ENCODE data around the gene TATDN2. TPM values are rescaled to one million over a fixed set of nuclear protein-coding genes. Genes with fewer than 3 reads are reported as not detected.

The TATDN2 gene
- total and polyA plus RNA-seq, 2 donors (not counting 3 experiments of a cell fraction or from before 2014, with no cell fraction given), result 10.7 to 26.8 TPM

DNA sequence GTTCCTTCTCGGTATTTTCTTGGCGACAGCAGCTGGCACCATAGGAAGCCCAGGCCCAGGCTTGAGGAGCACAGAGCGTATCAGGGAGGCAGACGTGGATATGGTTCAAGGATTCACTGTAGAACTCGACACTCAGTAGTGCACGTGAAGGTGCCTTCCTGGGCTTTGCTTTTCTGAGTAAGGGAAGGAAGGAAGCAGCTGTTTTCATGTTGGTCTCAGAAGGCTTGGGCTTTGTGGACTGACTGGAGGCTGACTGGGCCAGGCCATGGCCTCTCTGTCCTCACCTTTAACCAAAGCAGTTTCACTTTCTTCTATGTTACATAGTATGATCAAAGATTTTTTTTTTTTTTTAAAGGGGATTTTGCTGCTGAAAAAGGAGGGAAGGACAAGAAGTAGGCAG, 51.4 kb downstream of the TATDN2 start:
- dilution Hi-C loops (cut with MboI; ENCODE audit: extremely low pct_ligation_motif_present, low sequenced_read_pairs), result no loop called here

GRCh38 chr3:10300087-10300486, 51.8 kb downstream of the TATDN2 start:
- no peaks in the 10 kb centered on the region for H3K9me1 ChIP-seq (replicated peaks; ENCODE audit: control insufficient read depth, extremely low read depth, insufficient read depth, low read length)
- no TSS peak for BruUV-seq (replicated peaks)
- no peaks in the 10 kb centered on the region for H3K79me2 ChIP-seq (ENCODE audit: control insufficient read depth, insufficient read depth, low read length)
- DNase-seq (ENCODE audit: low read depth, low spot score) (no peak), FAIRE-seq (no peak)
- peaks cover 28 to 48% of the 10 kb centered on the region in 2 experiments for H3K36me3 ChIP-seq (ENCODE audit: control insufficient read depth in 2 of 2, extremely low read depth in 1 of 2, insufficient read depth in 2 of 2, low read length in 2 of 2)
- ChIA-PET CTCF (interaction anchor here (0.9 to 1.0 kb wide), 2 partner anchors 10 to 13 kb away, joined by 3 read pairs; no protein-coding TSS in a partner anchor), POLR2A (no interaction called here)
- H3K27ac ChIP-seq (ENCODE audit: insufficient read depth, low read depth, low read length), result no peak overlapping the region
- H3K27me3 ChIP-seq (ENCODE audit: control insufficient read depth in 2 of 2, insufficient read depth in 2 of 2, low read length in 2 of 2), result no peaks in the 10 kb centered on the region
- intact Hi-C loops (cut with micrococcal nuclease), result no loop called here
- no peaks in the 10 kb centered on the region for H3K9me3 ChIP-seq (replicated peaks; ENCODE audit: control insufficient read depth, insufficient read depth, low read length)
- no peak overlapping the region for H2AFZ ChIP-seq (ENCODE audit: low read depth, low read length)
- TF ChIP-seq, protein P1, sequence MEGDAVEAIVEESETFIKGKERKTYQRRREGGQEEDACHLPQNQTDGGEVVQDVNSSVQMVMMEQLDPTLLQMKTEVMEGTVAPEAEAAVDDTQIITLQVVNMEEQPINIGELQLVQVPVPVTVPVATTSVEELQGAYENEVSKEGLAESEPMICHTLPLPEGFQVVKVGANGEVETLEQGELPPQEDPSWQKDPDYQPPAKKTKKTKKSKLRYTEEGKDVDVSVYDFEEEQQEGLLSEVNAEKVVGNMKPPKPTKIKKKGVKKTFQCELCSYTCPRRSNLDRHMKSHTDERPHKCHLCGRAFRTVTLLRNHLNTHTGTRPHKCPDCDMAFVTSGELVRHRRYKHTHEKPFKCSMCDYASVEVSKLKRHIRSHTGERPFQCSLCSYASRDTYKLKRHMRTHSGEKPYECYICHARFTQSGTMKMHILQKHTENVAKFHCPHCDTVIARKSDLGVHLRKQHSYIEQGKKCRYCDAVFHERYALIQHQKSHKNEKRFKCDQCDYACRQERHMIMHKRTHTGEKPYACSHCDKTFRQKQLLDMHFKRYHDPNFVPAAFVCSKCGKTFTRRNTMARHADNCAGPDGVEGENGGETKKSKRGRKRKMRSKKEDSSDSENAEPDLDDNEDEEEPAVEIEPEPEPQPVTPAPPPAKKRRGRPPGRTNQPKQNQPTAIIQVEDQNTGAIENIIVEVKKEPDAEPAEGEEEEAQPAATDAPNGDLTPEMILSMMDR (IDR thresholded peaks at IDR 0.05; ENCODE audit: extremely low read depth in 1 of 2, insufficient read depth in 1 of 2, low read depth in 1 of 2, low read length in 2 of 2), result no peak
- no peak for TF ChIP-seq POLR2A (IDR thresholded peaks at IDR 0.05; ENCODE audit: low read depth, low read length)
- no peak for TF ChIP-seq POLR2AphosphoS5 (IDR thresholded peaks at IDR 0.05; ENCODE audit: insufficient read depth, low read depth, low read length)
- TF ChIP-seq EZH2 (IDR thresholded peaks at IDR 0.05; ENCODE audit: borderline replicate concordance, low read depth, low read length, severe bottlenecking), result no peak
- no peak for TF ChIP-seq MYC (IDR thresholded peaks at IDR 0.05; ENCODE audit: low read depth, low read length)
- TF ChIP-seq MAX (IDR thresholded peaks at IDR 0.05; ENCODE audit: insufficient read depth, insufficient read length), result no peak
- no peak for TF ChIP-seq FOS (IDR thresholded peaks at IDR 0.05; ENCODE audit: borderline replicate concordance, insufficient read depth, low read length)
- no peak for TF ChIP-seq JUN (IDR thresholded peaks at IDR 0.05; ENCODE audit: borderline replicate concordance, insufficient read depth, insufficient read length, low read depth)
- no peak for TF ChIP-seq GATA2 (IDR thresholded peaks at IDR 0.05; ENCODE audit: insufficient read depth, insufficient read length, low read depth, low read length)
- peaks cover 3% of the 10 kb centered on the region for H3K4me1 ChIP-seq (ENCODE audit: control insufficient read depth, extremely low read depth, insufficient read depth, low read length)
- H3K4me2 ChIP-seq (ENCODE audit: insufficient read depth, low read length), result no peak overlapping the region
- dilution Hi-C loops (cut with MboI; ENCODE audit: extremely low pct_ligation_motif_present, low sequenced_read_pairs), result no loop called here
- no peak overlapping the region for H3K4me3 ChIP-seq (replicated peaks in 1 of 3; ENCODE audit: insufficient read depth in 1 of 3, low read depth in 1 of 3, low read length in 3 of 3)
- H4K20me1 ChIP-seq (replicated peaks; ENCODE audit: control insufficient read depth, extremely low read depth, insufficient read depth, low read length), result no peaks in the 10 kb centered on the region
- H3K9ac ChIP-seq (replicated peaks; ENCODE audit: extremely low read depth, insufficient read depth, low read length), result no peak overlapping the region

More for the DNA sequence above, 51.4 kb downstream of the TATDN2 start:
- intact Hi-C loops (cut with micrococcal nuclease), result no loop called here
- Histone ChIP-seq H3K9me3 (replicated peaks; ENCODE audit: control insufficient read depth, insufficient read depth, low read length) (no peaks in the 10 kb centered on the region), H3K9me1 (replicated peaks; ENCODE audit: control insufficient read depth, extremely low read depth, insufficient read depth, low read length) (no peaks in the 10 kb centered on the region), H3K36me3 (ENCODE audit: control insufficient read depth in 2 of 2, extremely low read depth in 1 of 2, insufficient read depth in 2 of 2, low read length in 2 of 2) (peaks cover 25 to 44% of the 10 kb centered on the region in 2 experiments), H3K4me3 (replicated peaks in 1 of 3; ENCODE audit: insufficient read depth in 1 of 3, low read depth in 1 of 3, low read length in 3 of 3) (no peak overlapping the region), H4K20me1 (replicated peaks; ENCODE audit: control insufficient read depth, extremely low read depth, insufficient read depth, low read length) (no peaks in the 10 kb centered on the region), H2AFZ (ENCODE audit: low read depth, low read length) (no peak overlapping the region), H3K27me3 (ENCODE audit: control insufficient read depth in 2 of 2, insufficient read depth in 2 of 2, low read length in 2 of 2) (no peaks in the 10 kb centered on the region), H3K9ac (replicated peaks; ENCODE audit: extremely low read depth, insufficient read depth, low read length) (no peak overlapping the region), H3K27ac (ENCODE audit: insufficient read depth, low read depth, low read length) (no peak overlapping the region), H3K4me1 (ENCODE audit: control insufficient read depth, extremely low read depth, insufficient read depth, low read length) (peaks cover 3% of the 10 kb centered on the region), H3K4me2 (ENCODE audit: insufficient read depth, low read length) (no peak overlapping the region), H3K79me2 (ENCODE audit: control insufficient read depth, insufficient read depth, low read length) (no peaks in the 10 kb centered on the region)
- BruUV-seq (replicated peaks), result no TSS peak
- ChIA-PET POLR2A (no interaction called here), CTCF (interaction anchor here (0.6 to 1.1 kb wide), 5 partner anchors 9 to 367 kb away, joined by 3 to 6 read pairs (median 3); no protein-coding TSS in a partner anchor)
- FAIRE-seq (peak; percentile 35), DNase-seq (ENCODE audit: low read depth, low spot score) (no peak)
- TF ChIP-seq JUN (IDR thresholded peaks at IDR 0.05; ENCODE audit: borderline replicate concordance, insufficient read depth, insufficient read length, low read depth) (no peak), POLR2A (IDR thresholded peaks at IDR 0.05; ENCODE audit: low read depth, low read length) (peak; percentile 6)
